Keratinocyte (primary cell): ENCODE measurements around the gene FAM228A. TPM values are rescaled to one million over a fixed set of nuclear protein-coding genes. Genes with fewer than 3 reads are reported as not detected.

Experiments
- DNase-seq: peaks from one replicate; pipeline ENCODE4 v3.0.0-alpha.2; 2011; ENCODE audit warnings: low read depth, missing footprints, low spot score
- FAIRE-seq: peaks from 2 replicates; lab custom pipeline; 2011; peaks lifted over from hg19 to GRCh38; lab: Jason Lieb, UNC
- H2AFZ ChIP-seq: 2 replicates; pipeline ENCODE4 v1.6.0; 2012; ENCODE audit warnings: low read length, control low read depth, inconsistent platforms; ENCODE audit not compliant: control insufficient read depth
- H3K27ac ChIP-seq: 2 replicates; pipeline ENCODE4 v1.5.1; 2011; ENCODE audit warnings: low read length; ENCODE audit not compliant: control insufficient read depth, insufficient read depth
- H3K27me3 ChIP-seq: 3 replicates; pipeline ENCODE4 v1.6.0; 2011; ENCODE audit warnings: low read length; ENCODE audit not compliant: control insufficient read depth, insufficient read depth; ENCODE audit errors: extremely low read depth
- H3K36me3 ChIP-seq, 2 experiments: 2 replicates in 1 of 2; 3 replicates in 1 of 2; pipeline ENCODE4 v1.5.1; 2011; ENCODE audit warnings: low read length in 2 of 2, mild to moderate bottlenecking in 1 of 2; ENCODE audit not compliant: control insufficient read depth in 2 of 2, insufficient read depth in 2 of 2; ENCODE audit errors: extremely low read depth in 1 of 2
- H3K4me1 ChIP-seq: 3 replicates; pipeline ENCODE4 v1.5.1; 2011; ENCODE audit warnings: low read length; ENCODE audit not compliant: control insufficient read depth, insufficient read depth; ENCODE audit errors: extremely low read depth
- H3K4me2 ChIP-seq: 3 replicates; pipeline ENCODE4 v1.6.0; 2011; ENCODE audit warnings: low read depth, low read length; ENCODE audit not compliant: control insufficient read depth, insufficient read depth; ENCODE audit errors: extremely low read depth
- H3K4me3 ChIP-seq, 3 experiments: fragments of 200-600 bp in 1 of 3; sonication (generic) in 1 of 3; 2 replicates in 2 of 3; 3 replicates in 1 of 3; pipeline ENCODE4 v1.5.1; 2011 to 2016; ENCODE audit warnings: low read length in 3 of 3, mild to moderate bottlenecking in 3 of 3, control low read depth in 2 of 3, inconsistent platforms in 1 of 3, low read depth in 1 of 3, mixed read lengths in 1 of 3, mixed run types in 1 of 3, moderate library complexity in 1 of 3; ENCODE audit not compliant: control insufficient read depth in 2 of 3, insufficient read depth in 2 of 3; ENCODE audit errors: extremely low read depth in 1 of 3
- H3K79me2 ChIP-seq: 2 replicates; pipeline ENCODE4 v1.6.0; 2012; ENCODE audit warnings: low read length; ENCODE audit not compliant: control insufficient read depth, insufficient read depth
- H3K9ac ChIP-seq: 3 replicates; pipeline ENCODE4 v1.6.0; 2011; ENCODE audit warnings: low read length; ENCODE audit not compliant: control insufficient read depth, insufficient read depth; ENCODE audit errors: extremely low read depth
- H3K9me1 ChIP-seq: 3 replicates; pipeline ENCODE4 v1.6.0; 2011; ENCODE audit warnings: low read length; ENCODE audit not compliant: control insufficient read depth, insufficient read depth; ENCODE audit errors: extremely low read depth
- H3K9me3 ChIP-seq: 2 replicates; pipeline ENCODE4 v1.5.1; 2012; ENCODE audit warnings: low read depth, low read length; ENCODE audit not compliant: control insufficient read depth
- H4K20me1 ChIP-seq: 3 replicates; pipeline ENCODE4 v1.6.0; 2011; ENCODE audit warnings: low read length; ENCODE audit not compliant: control insufficient read depth, insufficient read depth; ENCODE audit errors: extremely low read depth
- CTCF ChIP-seq, 3 experiments: IDR thresholded peaks in 1 of 3; conservative IDR thresholded peaks in 1 of 3; optimal IDR thresholded peaks in 1 of 3; 2 replicates in 2 of 3; 3 replicates in 1 of 3; pipeline versions ENCODE3 to v1.5.1; 2011; ENCODE audit warnings: low read length in 3 of 3, mild to moderate bottlenecking in 3 of 3, moderate library complexity in 2 of 3, control low read depth in 1 of 3, inconsistent platforms in 1 of 3; ENCODE audit not compliant: insufficient read depth in 2 of 3; ENCODE audit errors: extremely low read depth in 1 of 3
- EZH2 ChIP-seq: IDR thresholded peaks from one replicate; pipeline ENCODE4 v1.6.1; 2012; ENCODE audit warnings: inconsistent platforms, mild to moderate bottlenecking, low read length, moderate library complexity
- dilution Hi-C: fragments of 300-500 bp; cut with MboI; formaldehyde crosslinking; loops from one replicate; pipeline ENCODE4 v1.7.0; 2020; ENCODE audit warnings: low sequenced_read_pairs; ENCODE audit not compliant: extremely low pct_ligation_motif_present
- polyA plus RNA-seq, 5 experiments: library from polyadenylated mRNA; depleted of rRNA in 3 of 5; stranded (reverse) in 3 of 5; stranded (forward) in 1 of 5; unstranded in 1 of 5; fragments of >200 nt; gene quantifications; 1 replicate in 1 of 5; 2 replicates in 3 of 5; 3 replicates in 1 of 5; pipeline versions ENCODE4 v1.2.1 to v1.2.3, GENCODE V29; 2011 to 2012; ENCODE audit warnings: missing spikeins in 2 of 5, low read depth in 1 of 5, low replicate concordance in 1 of 5

The FAM228A gene
- polyA plus RNA-seq, 1 donor (not counting 4 experiments of a cell fraction or from before 2014, with no cell fraction given) = not detected

GRCh38 chr2:24211408-24211807 lies 36.6 kb downstream of the FAM228A start:
- Histone ChIP-seq H3K9me1 (no peaks in the 10 kb centered on the region), H3K4me2 (no peak overlapping the region), H3K4me1 (no peaks in the 10 kb centered on the region), H4K20me1 (no peaks in the 10 kb centered on the region), H3K27me3 (no peaks in the 10 kb centered on the region), H3K36me3 (peaks cover 6 to 12% of the 10 kb centered on the region in 2 experiments), H2AFZ (no peak overlapping the region), H3K4me3 (no peak overlapping the region), H3K79me2 (no peaks in the 10 kb centered on the region), H3K9ac (no peak overlapping the region), H3K9me3 (no peaks in the 10 kb centered on the region), H3K27ac (no peak overlapping the region)
- DNase-seq = no peak
- no peak for FAIRE-seq
- no peak for TF ChIP-seq CTCF (optimal IDR thresholded peaks at IDR 0.05 in 1 of 3, IDR thresholded peaks at IDR 0.05 in 1 of 3, conservative IDR thresholded peaks at IDR 0.05 in 1 of 3; ENCODE audit: extremely low read depth in 1 of 3, insufficient read depth in 2 of 3, low read length in 3 of 3)
- no peak for TF ChIP-seq EZH2
- dilution Hi-C loops = no loop called here

GRCh38 chr2:24214880-24215279 lies 40.0 kb downstream of the FAM228A start:
- no peak for FAIRE-seq

More at GRCh38 chr2:24214880-24215279, 40.0 kb downstream of the FAM228A start:
- DNase-seq = no peak
- Histone ChIP-seq H3K36me3 (peaks cover 6 to 9% of the 10 kb centered on the region in 2 experiments), H3K79me2 (no peaks in the 10 kb centered on the region), H3K4me2 (no peak overlapping the region), H3K4me3 (no peak overlapping the region), H3K9me3 (no peaks in the 10 kb centered on the region), H4K20me1 (no peaks in the 10 kb centered on the region), H3K9me1 (no peaks in the 10 kb centered on the region), H2AFZ (no peak overlapping the region), H3K9ac (no peak overlapping the region), H3K27me3 (no peaks in the 10 kb centered on the region), H3K27ac (no peak overlapping the region), H3K4me1 (no peaks in the 10 kb centered on the region)
- TF ChIP-seq EZH2 (no peak), CTCF (optimal IDR thresholded peaks at IDR 0.05 in 1 of 3, IDR thresholded peaks at IDR 0.05 in 1 of 3, conservative IDR thresholded peaks at IDR 0.05 in 1 of 3; ENCODE audit: extremely low read depth in 1 of 3, insufficient read depth in 2 of 3, low read length in 3 of 3) (no peak)
- dilution Hi-C loops = no loop called here
